Stimulated activated CD8-positive, alpha-beta memory T cell treated with anti-CD3 and anti-CD28 coated beads, Interleukin-7, amount 100 ng/mL, for 48 hours (primary cell): ENCODE measurements around the gene AAR2.

Source experiments
- DNase-seq, 2 donors: peaks; one replicate each; pipeline ENCODE4 v3.0.0-alpha.2; 2020; ENCODE audit warnings: low read depth in 1 of 2; ENCODE audit errors: extremely low read depth in 1 of 2

The AAR2 gene

DNA sequence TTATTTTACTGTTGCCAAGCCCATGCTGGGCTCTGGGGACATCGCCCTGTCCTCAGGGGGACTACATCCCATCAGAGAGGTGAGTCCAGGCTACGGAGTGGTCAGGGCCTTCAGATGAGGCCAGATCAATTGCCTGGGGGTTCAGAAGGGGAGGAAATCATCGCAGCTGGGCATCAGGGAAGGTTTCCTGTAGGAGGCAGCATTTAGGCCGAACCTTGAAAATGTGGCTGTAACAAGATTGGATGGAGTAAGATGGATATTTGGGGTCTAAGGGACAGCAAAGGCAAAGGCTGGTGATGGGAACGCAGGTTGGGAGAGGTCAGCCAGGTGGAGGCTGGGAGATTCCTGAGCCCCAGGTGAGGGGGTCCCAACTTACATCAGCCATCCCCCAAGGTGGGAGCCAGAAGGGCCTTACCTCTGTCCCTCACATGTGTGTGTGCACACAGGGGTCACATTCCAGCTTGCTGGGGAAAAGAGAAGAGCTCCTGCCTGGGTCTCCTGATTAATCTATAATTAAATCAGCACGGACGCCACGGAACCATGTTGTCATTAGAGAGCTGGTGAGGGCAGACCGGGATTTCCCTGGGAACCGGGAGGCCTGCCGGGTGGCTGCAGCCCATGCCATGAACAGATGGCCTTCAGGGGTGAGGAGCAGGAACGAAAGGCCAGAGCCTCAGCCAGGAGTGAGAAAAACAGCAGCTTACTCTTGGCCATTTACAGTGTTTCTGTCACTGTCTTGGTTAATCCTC is 39.3 kb downstream of the AAR2 start:
- no peak for DNase-seq

DNA sequence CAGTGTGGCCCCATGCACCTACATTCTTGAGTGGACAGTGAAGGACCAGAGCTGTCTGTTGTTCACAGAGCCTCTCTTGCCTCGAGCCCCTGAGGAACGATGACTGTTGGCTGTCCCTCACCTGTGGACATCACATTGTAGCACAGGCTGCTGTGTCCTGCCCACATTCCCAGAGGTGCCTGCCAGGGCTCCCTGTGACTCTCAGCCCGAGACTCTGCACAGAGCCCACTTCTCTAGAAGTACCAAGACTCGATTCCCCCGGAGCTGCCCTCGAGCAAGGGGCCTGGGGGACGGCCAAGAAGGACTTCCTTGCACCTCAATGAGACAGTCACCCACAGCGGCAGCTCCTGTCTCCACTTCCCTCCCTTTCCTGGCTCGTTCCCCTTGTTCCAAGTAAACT is 41.3 kb downstream of the AAR2 start:
- no peak for DNase-seq

DNA sequence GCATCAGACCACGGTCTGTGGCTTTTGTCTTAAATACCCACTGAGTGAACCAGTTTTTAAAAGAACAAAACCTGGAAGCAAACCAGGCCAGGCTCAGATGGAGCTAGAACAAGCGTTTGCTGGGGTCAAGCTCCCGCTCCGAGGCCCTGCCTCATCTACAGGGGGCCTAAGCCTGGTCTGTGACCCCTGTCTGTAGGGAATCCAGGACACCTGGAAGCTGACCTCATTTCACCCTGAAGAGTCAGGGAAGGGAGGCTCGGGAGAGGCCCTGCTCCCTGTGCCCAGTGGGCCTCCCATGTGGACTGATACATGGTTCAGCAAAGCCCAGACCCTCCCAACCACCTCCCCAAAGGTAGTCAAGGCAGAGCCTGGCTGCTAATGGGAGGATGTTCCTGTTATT is 43.1 kb downstream of the AAR2 start:
- DNase-seq, result no peak

- no peak for DNase-seq
Observed at GRCh38 chr20:36279776-36280175, 43.5 kb downstream of the AAR2 start.

DNA sequence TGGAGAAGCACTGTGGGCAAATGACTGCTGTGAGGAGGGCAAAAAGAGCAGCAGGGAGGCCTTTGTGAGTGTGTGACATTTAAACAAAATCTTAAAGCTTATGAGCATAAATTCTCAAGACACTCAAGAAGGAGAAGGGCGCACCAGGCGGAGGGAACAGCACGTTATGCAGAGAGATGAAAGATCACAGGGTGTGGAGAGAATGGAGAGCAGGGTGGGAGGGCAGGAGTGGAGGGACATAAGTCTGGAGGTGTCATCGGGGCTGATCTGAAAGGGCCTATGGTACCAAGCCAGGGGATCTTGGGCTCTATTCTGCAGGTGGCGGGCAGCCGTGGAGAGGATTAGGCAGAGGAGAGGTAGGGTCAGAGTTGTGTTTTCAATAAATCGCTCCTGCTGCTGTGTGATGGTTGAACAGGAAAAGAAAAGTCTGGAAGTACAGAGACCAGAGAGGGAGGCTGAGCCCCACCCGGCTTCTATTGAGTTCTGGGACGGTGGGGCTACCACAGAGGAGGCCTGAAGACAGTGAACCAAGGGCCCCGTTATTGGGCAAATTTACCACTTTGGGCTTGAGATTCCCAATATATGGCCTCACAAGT is 45.6 kb downstream of the AAR2 start:
- DNase-seq, result no peak

GRCh38 chr20:36284751-36285150 is 48.5 kb downstream of the AAR2 start:
- DNase-seq, result no peak

DNA sequence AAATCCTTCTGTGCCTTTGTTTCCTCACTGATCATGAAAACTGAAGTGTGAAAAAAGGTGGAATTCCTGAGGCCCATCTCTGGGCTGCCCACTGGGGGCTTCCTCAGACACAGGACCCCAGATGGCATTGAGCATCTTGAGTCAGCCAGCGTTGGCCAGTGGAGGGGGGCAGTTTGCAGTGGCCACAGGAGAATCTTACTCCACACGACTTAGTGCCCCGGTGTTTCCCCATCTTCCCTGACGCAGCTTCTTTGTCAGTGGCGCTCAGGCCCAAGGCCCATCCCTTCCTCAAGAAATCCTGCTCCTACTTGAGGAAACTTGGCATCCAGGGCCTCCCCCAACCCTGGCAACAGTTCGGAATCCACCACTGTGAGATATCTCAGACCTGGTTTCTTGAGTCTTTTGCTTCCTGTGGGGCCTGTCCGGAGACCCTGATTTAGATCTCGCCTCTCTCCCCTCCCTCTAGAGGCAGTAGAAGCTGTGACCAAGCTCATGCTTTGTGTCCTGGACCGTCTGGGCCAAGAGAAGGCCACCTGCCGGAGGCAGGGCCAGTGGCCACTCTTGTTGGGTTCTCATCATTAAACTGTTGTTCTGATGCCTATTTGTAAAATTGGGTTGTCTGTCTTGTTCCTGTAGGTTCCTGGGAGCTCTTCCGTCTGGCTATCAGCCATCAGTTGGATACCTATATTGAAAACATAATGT is 49.6 kb downstream of the AAR2 start:
- DNase-seq, result no peak

DNA sequence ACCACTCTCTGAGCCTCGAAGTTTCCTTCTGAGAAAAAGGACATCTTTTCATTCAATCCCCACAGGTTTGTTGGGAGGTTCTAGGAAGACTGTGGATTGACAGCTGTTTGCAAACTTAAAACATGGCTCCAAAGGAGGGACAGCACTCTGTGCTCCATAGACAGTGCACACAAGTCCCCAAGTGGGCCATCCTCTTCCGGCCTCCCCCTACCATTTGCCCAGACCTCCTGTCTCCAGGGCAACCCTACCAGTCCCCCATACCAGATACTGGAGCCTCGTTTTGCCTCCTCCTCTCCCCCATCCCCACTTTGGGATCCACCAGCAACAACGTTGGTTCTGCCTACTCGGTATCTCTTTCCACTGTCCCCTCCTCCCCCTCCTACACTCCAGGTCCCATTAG is 61.4 kb downstream of the AAR2 start:
- DNase-seq, result no peak

GRCh38 chr20:36298061-36298460 is 61.8 kb downstream of the AAR2 start:
- no peak for DNase-seq

DNA sequence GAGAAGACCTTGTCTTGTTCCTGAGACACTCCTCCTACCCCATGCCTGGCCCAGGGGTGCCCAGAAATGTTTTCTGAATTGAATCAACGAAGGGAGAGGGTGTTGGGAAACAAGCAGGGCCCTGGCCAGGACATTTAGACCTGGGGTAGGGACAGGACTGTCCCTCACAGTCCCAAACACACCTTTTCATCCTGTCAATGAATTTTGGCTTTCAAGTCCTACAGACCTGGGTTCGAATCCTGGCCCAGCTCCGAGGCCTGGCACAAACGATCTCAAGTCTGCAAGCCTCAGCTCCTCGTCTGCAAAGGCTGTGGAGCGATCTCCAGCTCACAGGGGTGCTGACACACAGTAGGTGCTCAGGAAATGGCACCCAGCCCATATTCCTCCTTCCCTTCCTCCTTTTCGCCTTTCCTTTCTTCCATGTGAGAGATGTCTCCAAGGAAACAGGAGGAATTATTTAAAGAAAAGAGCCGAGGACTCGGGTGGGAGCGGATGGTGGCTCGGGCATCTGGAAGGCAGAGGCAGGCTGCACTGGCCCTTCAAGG is 62.6 kb downstream of the AAR2 start:
- DNase-seq, result no peak

DNA sequence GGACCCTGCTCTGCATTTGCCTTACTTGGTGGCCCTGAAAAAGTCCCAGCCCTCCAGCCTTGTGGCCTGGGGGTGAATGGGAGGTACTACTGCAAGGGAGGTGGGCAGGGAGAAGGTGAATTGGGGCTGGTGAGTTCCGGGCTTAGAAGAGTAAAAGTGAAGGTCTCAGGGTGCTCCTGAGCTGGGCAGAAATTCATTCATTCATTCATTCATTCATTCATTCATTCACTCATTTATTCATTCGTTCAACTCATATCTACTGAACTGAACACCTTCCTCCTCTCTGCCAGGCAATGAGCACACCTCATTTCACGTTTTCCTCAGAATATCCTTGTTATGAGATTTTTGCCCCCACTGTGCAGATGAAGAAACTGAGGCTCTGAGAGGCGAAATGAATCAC is 63.2 kb downstream of the AAR2 start:
- DNase-seq, result no peak

GRCh38 chr20:36301359-36302119 is 65.3 kb downstream of the AAR2 start:
- DNase-seq, result no peak

DNA sequence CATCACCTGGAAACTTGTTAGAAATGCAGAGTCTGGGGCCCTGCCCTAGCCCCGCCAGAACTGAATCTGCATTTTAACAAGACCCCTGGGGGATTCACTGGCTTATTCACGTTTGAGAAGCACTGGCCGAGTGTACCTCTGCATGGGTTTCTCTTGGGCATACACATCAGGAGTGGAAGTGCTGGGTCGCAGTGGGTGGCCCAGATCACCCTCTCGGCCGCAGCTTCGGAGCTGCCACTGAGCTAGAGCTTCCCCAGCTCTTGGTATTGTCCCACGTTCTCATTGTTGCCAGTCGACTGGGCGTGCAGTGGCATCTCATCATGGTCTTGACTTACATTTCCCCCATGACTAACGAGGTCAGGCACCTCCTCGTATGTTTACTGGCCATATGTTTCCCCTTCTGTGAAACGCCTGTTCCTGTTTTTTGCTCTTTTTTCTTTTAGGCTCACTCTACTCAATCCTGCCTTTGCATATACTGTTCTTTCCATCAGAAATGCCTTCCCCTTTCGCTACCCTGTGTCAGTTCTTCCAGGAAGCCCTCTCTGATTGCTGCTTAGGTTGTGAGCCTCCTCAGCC is 66.8 kb downstream of the AAR2 start:
- DNase-seq, result no peak

DNA sequence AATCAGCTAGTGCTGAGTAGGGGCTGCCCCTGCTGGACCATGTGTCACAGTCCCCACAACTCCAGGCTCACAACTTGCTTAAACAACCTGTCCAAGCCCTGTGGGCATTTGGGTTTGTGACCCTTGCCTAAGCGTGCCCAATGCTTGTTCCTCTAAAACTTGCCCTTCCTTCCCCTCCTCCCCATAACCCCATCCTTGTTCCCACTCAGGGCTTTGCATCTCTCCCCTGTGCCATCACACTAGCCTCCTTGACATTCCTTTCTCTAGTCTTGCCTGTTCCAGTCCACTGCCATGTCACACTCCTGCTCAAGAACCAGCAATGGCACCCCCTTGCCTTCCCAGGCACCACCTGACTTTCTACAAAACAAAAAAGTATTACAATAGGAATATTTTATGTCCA is 67.6 kb downstream of the AAR2 start:
- DNase-seq, result no peak

- DNase-seq, result no peak
Observed at GRCh38 chr20:36304786-36305495, 68.7 kb downstream of the AAR2 start.

GRCh38 chr20:36305602-36306551 is 69.6 kb downstream of the AAR2 start, which contains the start of gene DLGAP4:
Gene DLGAP4, plus strand, starts transcription at chr20:36306339. Its CDS starts 125,379 bp downstream, at chr20:36431718.
- DNase-seq, result no peak
